Prostate gland (tissue), 2 donors: Measurements from ENCODE around the gene ZBTB40. TPM values are rescaled to one million over a fixed set of nuclear protein-coding genes. Genes with fewer than 3 reads are reported as not detected.

Experiments
- DNase-seq: peaks from one replicate; pipeline ENCODE4 v3.0.0-alpha.2; 2019; ENCODE audit warnings: low spot score
- H3K27ac ChIP-seq, 2 donors: fragments of 200-600 bp; sonication (generic); 2 replicates each; pipeline ENCODE4 v1.5.1; 2017 to 2019
- H3K27me3 ChIP-seq: fragments of 200-600 bp; sonication (generic); replicated peaks from 2 replicates; pipeline ENCODE4 v1.5.1; 2019; ENCODE audit not compliant: insufficient read depth
- H3K36me3 ChIP-seq, 2 donors: fragments of 200-600 bp; sonication (generic); 1 replicate in 1 of 2; 2 replicates in 1 of 2; pipeline versions ENCODE4 v1.5.1 to v1.8.1; 2017 to 2019
- H3K4me1 ChIP-seq: fragments of 200-600 bp; sonication (generic); replicated peaks from 2 replicates; pipeline ENCODE4 v1.5.1; 2019
- H3K4me3 ChIP-seq, 2 donors: fragments of 200-600 bp; sonication (generic); 2 replicates each; pipeline ENCODE4 v1.5.1; 2017 to 2019
- H3K9me3 ChIP-seq: fragments of 200-600 bp; sonication (generic); 2 replicates; pipeline ENCODE4 v1.5.1; 2017
- CTCF ChIP-seq, 4 experiments: fragments of 200-600 bp in 2 of 4; fragments of 450-650 bp in 2 of 4; sonication (generic) in 2 of 4; IDR thresholded peaks; 1 replicate in 3 of 4; 2 replicates in 1 of 4; pipeline ENCODE4 v1.5.1; 2016 to 2019; ENCODE audit warnings: antibody characterized with exemption in 4 of 4, mild to moderate bottlenecking in 2 of 4, moderate library complexity in 2 of 4
- POLR2A ChIP-seq: fragments of 450-650 bp; IDR thresholded peaks from one replicate; pipeline ENCODE4 v1.6.1; 2016; ENCODE audit warnings: antibody characterized with exemption, mild to moderate bottlenecking
- POLR2AphosphoS5 ChIP-seq: sonication (generic); formaldehyde crosslinking; IDR thresholded peaks from one replicate; pipeline ENCODE4 v1.6.1; 2017; ENCODE audit warnings: antibody characterized with exemption
- WGBS: methylation state at CpG from one replicate; pipeline ENCODE4 v1.1.5; 2018; 5-methylcytosine and 5-hydroxymethylcytosine counted together
- intact Hi-C: fragments of 100-400 bp; cut with DNase I; formaldehyde crosslinking; loops from one replicate; pipeline ENCODE4 v1.14.2; 2022
- total RNA-seq, 2 donors: library from RNA; depleted of rRNA; stranded (reverse); fragments of >200 nt; gene quantifications; one replicate each; pipeline ENCODE4 v1.1.0, GENCODE V29; 2016

ZBTB40 gene
- total RNA-seq, 2 donors from 2014 or later = 18.2 to 26.3 TPM

- TF ChIP-seq CTCF (IDR thresholded peaks at IDR 0.05) (no peak), POLR2AphosphoS5 (no peak), POLR2A (no peak)
These were observed 43.4 kb upstream of the ZBTB40 start for GRCh38 chr1:22408230-22408629.

GRCh38 chr1:22410401-22410800, 41.2 kb upstream of the ZBTB40 start:
- no peak overlapping the region for H3K27ac ChIP-seq
- H3K4me1 ChIP-seq = peaks cover 17% of the 10 kb centered on the region
- H3K36me3 ChIP-seq = no peaks in the 10 kb centered on the region
- TF ChIP-seq CTCF (IDR thresholded peaks at IDR 0.05) = no peak
- TF ChIP-seq POLR2AphosphoS5 = no peak
- TF ChIP-seq POLR2A = no peak
- intact Hi-C loops = loop anchor here (10.0 kb wide), 1 partner anchor 296 kb away; no protein-coding TSS in a partner anchor
- H3K27me3 ChIP-seq = no peaks in the 10 kb centered on the region
- no peak for DNase-seq
- H3K9me3 ChIP-seq = no peaks in the 10 kb centered on the region
- no peak overlapping the region for H3K4me3 ChIP-seq
- WGBS = 97% methylated on average over 3 of the region's 3 CpGs

More at GRCh38 chr1:22408230-22408629, 43.4 kb upstream of the ZBTB40 start:
- no peaks in the 10 kb centered on the region for H3K36me3 ChIP-seq
- H3K4me3 ChIP-seq = no peak overlapping the region
- H3K27ac ChIP-seq = no peak overlapping the region
- H3K27me3 ChIP-seq = no peaks in the 10 kb centered on the region
- WGBS = 48% methylated on average over 3 of the region's 3 CpGs
- H3K4me1 ChIP-seq = peaks cover 6% of the 10 kb centered on the region
- H3K9me3 ChIP-seq = no peaks in the 10 kb centered on the region
- no peak for DNase-seq
- intact Hi-C loops = no loop called here

GRCh38 chr1:22410928-22411495, 40.6 kb upstream of the ZBTB40 start:
- intact Hi-C loops = loop anchor here (10.0 kb wide), 1 partner anchor 296 kb away; no protein-coding TSS in a partner anchor
- H3K4me3 ChIP-seq = no peak overlapping the region
- no peak for DNase-seq

GRCh38 chr1:22411589-22411988, 40.1 kb upstream of the ZBTB40 start:
- no peak overlapping the region for H3K4me3 ChIP-seq
- WGBS = 94% methylated on average over 1 of the region's 1 CpG
- H3K27ac ChIP-seq = no peak overlapping the region
- H3K4me1 ChIP-seq = peaks cover 19% of the 10 kb centered on the region
- intact Hi-C loops = loop anchor here (10.0 kb wide), 1 partner anchor 297 kb away; no protein-coding TSS in a partner anchor
- no peaks in the 10 kb centered on the region for H3K27me3 ChIP-seq
- no peak for TF ChIP-seq POLR2A
- no peaks in the 10 kb centered on the region for H3K36me3 ChIP-seq
- no peaks in the 10 kb centered on the region for H3K9me3 ChIP-seq
- no peak for DNase-seq

More at GRCh38 chr1:22410928-22411495, 40.6 kb upstream of the ZBTB40 start:
- Histone ChIP-seq H3K4me1 (peaks cover 17% of the 10 kb centered on the region), H3K36me3 (no peaks in the 10 kb centered on the region), H3K9me3 (no peaks in the 10 kb centered on the region), H3K27ac (no peak overlapping the region), H3K27me3 (no peaks in the 10 kb centered on the region)
- no peak for TF ChIP-seq POLR2AphosphoS5
- TF ChIP-seq POLR2A = no peak
- no peak for TF ChIP-seq CTCF (IDR thresholded peaks at IDR 0.05)
- 95% methylated on average over 10 of the region's 10 CpGs for WGBS

GRCh38 chr1:22412932-22413727, 38.5 kb upstream of the ZBTB40 start:
- Histone ChIP-seq H3K4me3 (no peak overlapping the region), H3K9me3 (no peaks in the 10 kb centered on the region), H3K27ac (peak overlapping the region; percentile 87), H3K36me3 (no peaks in the 10 kb centered on the region), H3K27me3 (no peaks in the 10 kb centered on the region), H3K4me1 (peaks cover 19% of the 10 kb centered on the region)
- DNase-seq = no peak
- intact Hi-C loops = loop anchor here (10.0 kb wide), 1 partner anchor 298 kb away; no protein-coding TSS in a partner anchor
- TF ChIP-seq CTCF (IDR thresholded peaks at IDR 0.05) (no peak), POLR2A (no peak), POLR2AphosphoS5 (no peak)
- WGBS = 51% methylated on average over 8 of the region's 8 CpGs
